PC-3 (cell line): ENCODE results near the gene FGFRL1.

Source experiments
- EZH2 ChIP-seq: fragments of 300-600 bp; sonication (generic); IDR thresholded peaks from one replicate; pipeline ENCODE4 v1.6.1; 2017; ENCODE audit warnings: antibody characterized with exemption, mild to moderate bottlenecking, low read length; ENCODE audit not compliant: unreplicated experiment
- EZH2phosphoT487 ChIP-seq: fragments of 300-600 bp; sonication (generic); IDR thresholded peaks from 2 replicates; pipeline ENCODE4 v1.6.1; 2018; ENCODE audit warnings: mild to moderate bottlenecking, antibody characterized with exemption, low read length, borderline replicate concordance
- TF ChIP-seq, protein P1 (sequence below): fragments of 300-600 bp; sonication (generic); conservative IDR thresholded peaks from 2 replicates; pipeline ENCODE4 v1.5.1; 2017; ENCODE audit warnings: antibody characterized with exemption, low read depth, mild to moderate bottlenecking, low read length

DNA sequence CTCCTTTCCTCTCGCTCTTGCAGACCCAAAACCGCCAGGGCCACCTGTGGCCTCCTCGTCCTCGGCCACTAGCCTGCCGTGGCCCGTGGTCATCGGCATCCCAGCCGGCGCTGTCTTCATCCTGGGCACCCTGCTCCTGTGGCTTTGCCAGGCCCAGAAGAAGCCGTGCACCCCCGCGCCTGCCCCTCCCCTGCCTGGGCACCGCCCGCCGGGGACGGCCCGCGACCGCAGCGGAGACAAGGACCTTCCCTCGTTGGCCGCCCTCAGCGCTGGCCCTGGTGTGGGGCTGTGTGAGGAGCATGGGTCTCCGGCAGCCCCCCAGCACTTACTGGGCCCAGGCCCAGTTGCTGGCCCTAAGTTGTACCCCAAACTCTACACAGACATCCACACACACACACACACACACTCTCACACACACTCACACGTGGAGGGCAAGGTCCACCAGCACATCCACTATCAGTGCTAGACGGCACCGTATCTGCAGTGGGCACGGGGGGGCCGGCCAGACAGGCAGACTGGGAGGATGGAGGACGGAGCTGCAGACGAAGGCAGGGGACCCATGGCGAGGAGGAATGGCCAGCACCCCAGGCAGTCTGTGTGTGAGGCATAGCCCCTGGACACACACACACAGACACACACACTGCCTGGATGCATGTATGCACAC is 13.6 kb downstream of the FGFRL1 start:
- TF ChIP-seq, protein P1, sequence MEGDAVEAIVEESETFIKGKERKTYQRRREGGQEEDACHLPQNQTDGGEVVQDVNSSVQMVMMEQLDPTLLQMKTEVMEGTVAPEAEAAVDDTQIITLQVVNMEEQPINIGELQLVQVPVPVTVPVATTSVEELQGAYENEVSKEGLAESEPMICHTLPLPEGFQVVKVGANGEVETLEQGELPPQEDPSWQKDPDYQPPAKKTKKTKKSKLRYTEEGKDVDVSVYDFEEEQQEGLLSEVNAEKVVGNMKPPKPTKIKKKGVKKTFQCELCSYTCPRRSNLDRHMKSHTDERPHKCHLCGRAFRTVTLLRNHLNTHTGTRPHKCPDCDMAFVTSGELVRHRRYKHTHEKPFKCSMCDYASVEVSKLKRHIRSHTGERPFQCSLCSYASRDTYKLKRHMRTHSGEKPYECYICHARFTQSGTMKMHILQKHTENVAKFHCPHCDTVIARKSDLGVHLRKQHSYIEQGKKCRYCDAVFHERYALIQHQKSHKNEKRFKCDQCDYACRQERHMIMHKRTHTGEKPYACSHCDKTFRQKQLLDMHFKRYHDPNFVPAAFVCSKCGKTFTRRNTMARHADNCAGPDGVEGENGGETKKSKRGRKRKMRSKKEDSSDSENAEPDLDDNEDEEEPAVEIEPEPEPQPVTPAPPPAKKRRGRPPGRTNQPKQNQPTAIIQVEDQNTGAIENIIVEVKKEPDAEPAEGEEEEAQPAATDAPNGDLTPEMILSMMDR, result no peak
- TF ChIP-seq EZH2, result no peak
- no peak for TF ChIP-seq EZH2phosphoT487
